CD14-positive monocyte (primary cell): ENCODE results near the gene NKX1-2. TPM values are rescaled to one million over a fixed set of nuclear protein-coding genes. Genes with fewer than 3 reads are reported as not detected.
A peak's percentile ranks its signal among the peaks of the same experiment; 100 is the strongest.

ENCODE experiments used
- DNase-seq, 3 donors: peaks; one replicate each; pipeline ENCODE4 v3.0.0-alpha.2; 2011 to 2022
- H2AFZ ChIP-seq: 2 replicates; pipeline ENCODE4 v1.6.0; 2012; ENCODE audit warnings: mild to moderate bottlenecking, low read depth, low read length, inconsistent platforms; ENCODE audit not compliant: insufficient read depth, poor library complexity, severe bottlenecking
- H3K27ac ChIP-seq, 2 donors: 1 replicate in 1 of 2; 2 replicates in 1 of 2; pipeline ENCODE4 v1.5.1; 2012 to 2013; ENCODE audit warnings: low read length in 2 of 2, control low read depth in 1 of 2, inconsistent platforms in 1 of 2, low read depth in 1 of 2, mild to moderate bottlenecking in 1 of 2
- H3K27me3 ChIP-seq, 2 donors: one replicate each; pipeline versions ENCODE4 v1.6.0 to v1.6.1; 2011 to 2013; ENCODE audit warnings: low read length in 2 of 2; ENCODE audit not compliant: control insufficient read depth in 2 of 2, insufficient read depth in 2 of 2
- H3K36me3 ChIP-seq, 2 donors: replicated peaks in 1 of 2; 1 replicate in 1 of 2; 2 replicates in 1 of 2; pipeline versions ENCODE4 v1.5.1 to v1.6.1; 2012 to 2013; ENCODE audit warnings: low read length in 2 of 2, control low read depth in 1 of 2, inconsistent platforms in 1 of 2, mild to moderate bottlenecking in 1 of 2; ENCODE audit not compliant: insufficient read depth in 2 of 2, control insufficient read depth in 1 of 2
- H3K4me1 ChIP-seq, 2 donors: 1 replicate in 1 of 2; 2 replicates in 1 of 2; pipeline versions ENCODE4 v1.5.1 to v1.6.1; 2012 to 2013; ENCODE audit warnings: low read length in 2 of 2, control low read depth in 1 of 2, inconsistent platforms in 1 of 2, mild to moderate bottlenecking in 1 of 2, moderate library complexity in 1 of 2; ENCODE audit not compliant: insufficient read depth in 2 of 2, control insufficient read depth in 1 of 2
- H3K4me2 ChIP-seq: replicated peaks from 2 replicates; pipeline ENCODE3; 2012; ENCODE audit warnings: low read length, moderate library complexity, mild to moderate bottlenecking; ENCODE audit not compliant: poor library complexity, severe bottlenecking; ENCODE audit errors: extremely low read depth
- H3K4me3 ChIP-seq, 3 experiments: fragments of 200-600 bp in 1 of 3; sonication (generic) in 1 of 3; replicated peaks in 1 of 3; 1 replicate in 2 of 3; 2 replicates in 1 of 3; pipeline ENCODE4 v1.5.1; 2011 to 2013; ENCODE audit warnings: low read length in 3 of 3, mild to moderate bottlenecking in 3 of 3, control low read depth in 2 of 3, low read depth in 2 of 3, inconsistent platforms in 1 of 3, moderate library complexity in 1 of 3
- H3K79me2 ChIP-seq: 2 replicates; pipeline ENCODE4 v1.6.0; 2012; ENCODE audit warnings: mild to moderate bottlenecking, control low read depth, inconsistent platforms, low read length, moderate library complexity; ENCODE audit not compliant: insufficient read depth
- H3K9ac ChIP-seq: 2 replicates; pipeline ENCODE4 v1.6.0; 2017; ENCODE audit warnings: low read length, mild to moderate bottlenecking; ENCODE audit not compliant: insufficient read depth, poor library complexity, severe bottlenecking
- H3K9me3 ChIP-seq, 2 donors: replicated peaks in 1 of 2; 1 replicate in 1 of 2; 2 replicates in 1 of 2; pipeline versions ENCODE4 v1.5.1 to v1.6.1; 2012 to 2013; ENCODE audit warnings: low read length in 2 of 2, control low read depth in 1 of 2; ENCODE audit not compliant: control insufficient read depth in 1 of 2, insufficient read depth in 1 of 2
- H4K20me1 ChIP-seq: 2 replicates; pipeline ENCODE4 v1.6.0; 2012; ENCODE audit warnings: mild to moderate bottlenecking, low read length, control low read depth, moderate library complexity; ENCODE audit not compliant: insufficient read depth
- H3K27ac Mint-ChIP-seq, 7 donors: one replicate each; pipeline ENCODE4 v1.8.0; 2020; ENCODE audit warnings: mild to moderate bottlenecking in 7 of 7, mixed read lengths in 7 of 7, moderate library complexity in 6 of 7, inconsistent platforms in 2 of 7
- H3K27me3 Mint-ChIP-seq, 3 donors: one replicate each; pipeline ENCODE4 v1.8.0; 2021 to 2022; ENCODE audit warnings: low read depth in 3 of 3, mild to moderate bottlenecking in 3 of 3, mixed read lengths in 3 of 3, moderate library complexity in 3 of 3, inconsistent platforms in 1 of 3
- H3K36me3 Mint-ChIP-seq, 2 donors: one replicate each; pipeline ENCODE4 v1.8.0; 2020; ENCODE audit warnings: mixed read lengths in 2 of 2, inconsistent platforms in 1 of 2, mild to moderate bottlenecking in 1 of 2
- H3K4me1 Mint-ChIP-seq: one replicate; pipeline ENCODE4 v1.8.0; 2020; ENCODE audit warnings: mild to moderate bottlenecking, mixed read lengths
- H3K4me3 Mint-ChIP-seq, 2 donors: one replicate each; pipeline ENCODE4 v1.8.0; 2020; ENCODE audit warnings: mild to moderate bottlenecking in 2 of 2, mixed read lengths in 2 of 2, moderate library complexity in 1 of 2
- H3K9me3 Mint-ChIP-seq, 7 donors: one replicate each; pipeline ENCODE4 v1.8.0; 2020 to 2022; ENCODE audit warnings: mixed read lengths in 7 of 7, mild to moderate bottlenecking in 6 of 7, moderate library complexity in 6 of 7, inconsistent platforms in 2 of 7
- WGBS: methylation state at CpG from one replicate; pipeline ENCODE4 v1.1.5; 2013; ENCODE audit warnings: missing lambda C conversion rate; ENCODE audit not compliant: insufficient coverage; 5-methylcytosine and 5-hydroxymethylcytosine counted together
- intact Hi-C, 2 donors: fragments of 100-400 bp; cut with micrococcal nuclease; formaldehyde crosslinking; loops; one replicate each; pipeline versions ENCODE4 v1.15.0 to v1.15.1; 2023
- polyA plus RNA-seq, 3 donors: library from polyadenylated mRNA; depleted of rRNA in 1 of 3; unstranded in 2 of 3; stranded (reverse) in 1 of 3; fragments of 300-500 nt in 2 of 3; fragments of >200 nt in 1 of 3; fragmentation: Illumina TruSeq in 2 of 3; gene quantifications; 1 replicate in 2 of 3; 2 replicates in 1 of 3; pipeline ENCODE4 v1.2.3, GENCODE V29; 2012 to 2021
- TF ChIP-seq, protein P1 (sequence below): fragments of 200-600 bp; IDR thresholded peaks from one replicate; pipeline ENCODE4 v1.8.0; 2022; ENCODE audit warnings: antibody characterized with exemption, mild to moderate bottlenecking

The NKX1-2 gene
- polyA plus RNA-seq, 3 donors: not detected

DNA sequence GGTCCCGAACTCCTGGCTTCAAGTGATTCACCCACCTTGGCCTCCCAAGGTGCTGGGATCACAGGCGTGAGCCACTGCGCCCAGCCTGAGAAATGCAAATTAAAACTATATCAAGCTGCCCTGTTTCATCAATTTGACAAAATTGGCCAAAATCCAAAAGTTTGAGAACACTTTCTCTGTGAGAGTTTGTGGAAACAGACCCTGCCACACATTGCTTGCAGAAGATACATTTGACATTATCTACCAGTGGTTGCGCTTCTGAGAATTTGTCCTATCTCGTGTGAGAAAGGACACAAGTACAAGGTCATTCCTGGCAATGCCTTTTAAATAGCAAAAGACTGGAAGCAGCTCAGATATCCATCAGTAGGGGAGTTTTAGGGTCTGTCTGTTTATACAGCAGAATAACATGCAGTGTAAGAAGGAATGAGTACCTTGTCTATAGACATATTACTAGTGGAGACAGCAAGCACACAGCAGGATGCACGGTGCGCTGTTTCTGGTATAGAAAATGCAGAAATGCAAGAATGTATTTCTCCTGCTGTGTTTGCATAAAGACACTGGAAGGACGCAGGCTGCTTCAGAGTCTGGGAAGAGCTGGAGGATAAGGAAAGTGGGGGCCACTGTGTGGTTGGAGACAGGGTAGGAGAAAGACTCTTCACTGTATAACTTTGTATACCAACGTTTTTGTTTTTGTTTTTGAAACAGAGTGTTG, 16.1 kb upstream of the NKX1-2 start:
- H3K9ac ChIP-seq: no peak overlapping the region
- no peak overlapping the region for H3K4me2 ChIP-seq
- Mint-ChIP-seq H3K27ac (no peak overlapping the region), H3K4me1 (peaks cover 28% of the 10 kb centered on the region), H3K4me3 (no peak overlapping the region), H3K9me3 (peaks cover 0 to 3% (median 0%) of the 10 kb centered on the region in 7 donors), H3K27me3 (peaks cover 0 to 4% (median 0%) of the 10 kb centered on the region in 3 donors), H3K36me3 (peaks cover 3 to 10% of the 10 kb centered on the region in 2 donors)
- no peak overlapping the region for H3K27ac ChIP-seq
- H4K20me1 ChIP-seq: peaks cover 15% of the 10 kb centered on the region
- H3K4me1 ChIP-seq: peaks cover 17 to 23% of the 10 kb centered on the region in 2 donors
- DNase-seq: no peak
- H3K9me3 ChIP-seq: no peaks in the 10 kb centered on the region
- TF ChIP-seq, protein P1, sequence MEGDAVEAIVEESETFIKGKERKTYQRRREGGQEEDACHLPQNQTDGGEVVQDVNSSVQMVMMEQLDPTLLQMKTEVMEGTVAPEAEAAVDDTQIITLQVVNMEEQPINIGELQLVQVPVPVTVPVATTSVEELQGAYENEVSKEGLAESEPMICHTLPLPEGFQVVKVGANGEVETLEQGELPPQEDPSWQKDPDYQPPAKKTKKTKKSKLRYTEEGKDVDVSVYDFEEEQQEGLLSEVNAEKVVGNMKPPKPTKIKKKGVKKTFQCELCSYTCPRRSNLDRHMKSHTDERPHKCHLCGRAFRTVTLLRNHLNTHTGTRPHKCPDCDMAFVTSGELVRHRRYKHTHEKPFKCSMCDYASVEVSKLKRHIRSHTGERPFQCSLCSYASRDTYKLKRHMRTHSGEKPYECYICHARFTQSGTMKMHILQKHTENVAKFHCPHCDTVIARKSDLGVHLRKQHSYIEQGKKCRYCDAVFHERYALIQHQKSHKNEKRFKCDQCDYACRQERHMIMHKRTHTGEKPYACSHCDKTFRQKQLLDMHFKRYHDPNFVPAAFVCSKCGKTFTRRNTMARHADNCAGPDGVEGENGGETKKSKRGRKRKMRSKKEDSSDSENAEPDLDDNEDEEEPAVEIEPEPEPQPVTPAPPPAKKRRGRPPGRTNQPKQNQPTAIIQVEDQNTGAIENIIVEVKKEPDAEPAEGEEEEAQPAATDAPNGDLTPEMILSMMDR: no peak
- H3K27me3 ChIP-seq: no peaks in the 10 kb centered on the region
- H3K79me2 ChIP-seq: no peaks in the 10 kb centered on the region
- intact Hi-C loops: loop anchor here in 1 of 2 donors (10.0 kb wide), 1 partner anchor 1311 kb away; the partner anchor contains the start of gene BUB3
- H2AFZ ChIP-seq: no peak overlapping the region
- 80% methylated on average over 7 of the region's 9 CpGs for WGBS
- H3K4me3 ChIP-seq: no peak overlapping the region
- no peaks in the 10 kb centered on the region for H3K36me3 ChIP-seq

DNA sequence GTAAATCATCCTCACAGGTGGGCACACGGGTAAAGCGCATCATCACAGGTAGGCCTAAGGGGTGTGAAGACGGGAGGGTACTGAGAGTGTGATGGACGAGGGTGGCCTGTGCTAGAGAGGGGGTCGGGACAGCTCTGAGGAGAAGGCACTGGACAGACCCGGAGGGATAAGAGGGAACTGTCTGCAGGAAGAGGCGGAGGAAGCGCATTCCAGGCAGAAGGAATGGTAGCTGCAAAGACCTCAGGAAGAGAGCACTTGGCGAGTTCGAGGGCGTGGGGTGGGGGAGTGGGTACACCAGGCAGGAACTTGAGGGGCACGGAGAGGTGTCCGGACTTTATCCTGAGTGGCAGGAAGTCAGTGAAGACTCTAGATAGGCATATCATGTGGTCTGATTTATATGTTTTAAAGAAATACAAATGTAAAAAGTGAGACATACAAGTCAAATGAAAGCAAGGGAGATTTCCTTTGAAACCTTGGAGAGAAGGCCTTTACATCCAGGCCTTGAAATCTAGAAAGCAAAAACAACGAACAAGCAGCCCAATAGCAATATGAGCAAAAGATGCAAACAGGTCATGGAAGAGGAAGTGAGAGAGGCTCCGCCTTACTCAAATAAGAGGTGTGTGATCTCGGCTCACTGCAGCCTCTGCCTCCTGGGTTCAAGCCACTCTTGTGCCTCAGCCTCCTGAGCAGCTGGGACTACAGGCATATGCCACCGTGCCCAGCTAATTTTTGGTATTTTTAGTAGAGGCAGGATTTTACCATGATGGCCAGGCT, 15.4 kb upstream of the NKX1-2 start:
- intact Hi-C loops: loop anchor here in 1 of 2 donors (10.0 kb wide), 1 partner anchor 1310 kb away; the partner anchor contains the start of gene BUB3
- Histone ChIP-seq H4K20me1 (peaks cover 12% of the 10 kb centered on the region), H3K4me3 (no peak overlapping the region), H3K27me3 (peaks cover 0 to under 1% of the 10 kb centered on the region in 2 donors), H3K4me1 (peaks cover 17 to 23% of the 10 kb centered on the region in 2 donors), H3K9me3 (no peaks in the 10 kb centered on the region), H3K9ac (no peak overlapping the region), H3K79me2 (no peaks in the 10 kb centered on the region), H3K36me3 (no peaks in the 10 kb centered on the region), H3K27ac (no peak overlapping the region), H2AFZ (no peak overlapping the region), H3K4me2 (peak overlapping the region; percentile 15)
- peaks cover 0 to 4% (median 0%) of the 10 kb centered on the region in 3 donors for H3K27me3 Mint-ChIP-seq
- TF ChIP-seq, protein P1: no peak
- peak overlapping the region in 2 of 7 donors; percentile 36 to 62 for H3K27ac Mint-ChIP-seq
- H3K36me3 Mint-ChIP-seq: peaks cover 3 to 10% of the 10 kb centered on the region in 2 donors
- H3K9me3 Mint-ChIP-seq: peaks cover 0 to 3% (median 0%) of the 10 kb centered on the region in 7 donors
- no peak overlapping the region for H3K4me3 Mint-ChIP-seq
- WGBS: 54% methylated on average over 15 of the region's 17 CpGs
- H3K4me1 Mint-ChIP-seq: peaks cover 29% of the 10 kb centered on the region
- peak; percentile 9 to 21 (median 21) for DNase-seq
